Measurements from ENCODE around the gene FLOT1.

Gene FLOT1

DNA sequence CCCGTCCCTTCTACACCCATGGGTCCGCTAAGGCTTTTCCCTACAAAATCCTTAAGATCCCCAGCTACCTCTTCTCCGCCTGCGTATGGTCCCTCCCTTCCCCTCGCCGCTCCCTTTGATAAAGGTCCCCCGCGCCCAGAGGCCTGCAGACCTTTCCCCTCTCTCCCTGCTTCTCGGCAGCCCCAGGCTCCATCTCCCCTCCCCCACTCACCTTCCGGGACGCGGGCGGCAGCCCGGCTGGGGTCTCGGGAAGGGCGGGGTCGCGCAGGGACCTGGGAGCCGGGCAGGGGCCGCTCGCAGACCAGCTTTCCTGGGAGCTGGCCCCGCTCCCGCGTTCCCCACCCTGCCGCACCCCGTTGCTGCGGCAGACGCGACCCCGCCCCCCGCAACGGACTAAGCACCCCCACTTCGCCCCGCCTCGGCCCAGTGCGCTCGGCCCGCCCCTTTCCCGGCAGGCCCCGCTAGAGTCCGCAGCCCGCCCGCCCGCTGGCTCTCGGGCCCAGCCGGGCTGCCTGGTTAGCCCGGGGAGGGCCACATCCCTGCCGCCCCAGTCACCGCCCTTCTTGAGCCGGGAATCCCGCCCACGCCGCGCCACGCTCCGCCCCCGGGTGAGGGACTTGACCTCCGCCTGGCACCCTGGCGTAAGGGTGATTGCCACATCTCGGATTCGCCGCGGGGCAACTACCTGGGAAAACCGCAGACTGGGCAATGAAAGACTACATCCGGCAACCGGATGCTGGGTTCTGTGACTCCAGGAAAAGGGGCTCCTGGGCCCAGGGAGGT is at the start of gene FLOT1:
FLOT1 (minus strand) TSS at position 372 of the 783 bp plus-strand sequence. CDS start 498 bp downstream, outside the sequence.
- DNase-seq, result peak; percentile 58

GRCh38 chr6:30790724-30791383 is 48.4 kb upstream of the FLOT1 start:
- DNase-seq, result no peak

GRCh38 chr6:30789606-30790005 is 47.1 kb upstream of the FLOT1 start:
- DNase-seq, result no peak

- no peak for DNase-seq
Observed at GRCh38 chr6:30787954-30788353, 45.5 kb upstream of the FLOT1 start.

DNA sequence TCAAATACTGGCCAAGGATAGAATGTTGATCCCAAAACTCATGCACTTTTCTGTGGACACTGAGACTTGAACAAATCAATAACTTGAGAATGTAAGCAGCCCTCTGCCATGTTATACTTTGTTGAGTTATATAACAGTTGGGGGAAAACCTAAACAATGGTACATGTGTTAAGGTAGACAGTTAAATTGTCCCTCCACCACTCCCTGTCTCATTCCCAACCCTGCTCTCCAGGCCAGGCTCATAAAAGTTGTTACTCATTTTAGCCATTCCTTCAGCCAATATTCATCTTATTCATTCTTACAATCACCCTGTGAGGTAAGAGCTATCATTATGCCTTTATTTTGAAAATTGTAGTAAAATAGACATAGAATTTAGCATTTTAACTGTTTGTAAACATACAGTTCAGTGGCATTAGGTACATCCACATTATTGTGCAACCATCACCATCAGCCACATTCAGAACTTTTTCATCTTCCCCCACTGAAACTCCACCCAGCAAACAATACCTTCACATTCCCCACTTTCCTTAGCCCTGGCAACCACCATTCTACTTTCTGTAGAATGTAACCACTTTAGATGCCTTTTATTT is 40.0 kb upstream of the FLOT1 start:
- DNase-seq, result no peak

- peak; percentile 47 for DNase-seq
Observed at GRCh38 chr6:30781743-30782424, 39.4 kb upstream of the FLOT1 start.

GRCh38 chr6:30781395-30781742 is 38.9 kb upstream of the FLOT1 start:
- DNase-seq, result no peak

- no peak for DNase-seq
Observed at GRCh38 chr6:30780642-30780920, 38.1 kb upstream of the FLOT1 start.

DNA sequence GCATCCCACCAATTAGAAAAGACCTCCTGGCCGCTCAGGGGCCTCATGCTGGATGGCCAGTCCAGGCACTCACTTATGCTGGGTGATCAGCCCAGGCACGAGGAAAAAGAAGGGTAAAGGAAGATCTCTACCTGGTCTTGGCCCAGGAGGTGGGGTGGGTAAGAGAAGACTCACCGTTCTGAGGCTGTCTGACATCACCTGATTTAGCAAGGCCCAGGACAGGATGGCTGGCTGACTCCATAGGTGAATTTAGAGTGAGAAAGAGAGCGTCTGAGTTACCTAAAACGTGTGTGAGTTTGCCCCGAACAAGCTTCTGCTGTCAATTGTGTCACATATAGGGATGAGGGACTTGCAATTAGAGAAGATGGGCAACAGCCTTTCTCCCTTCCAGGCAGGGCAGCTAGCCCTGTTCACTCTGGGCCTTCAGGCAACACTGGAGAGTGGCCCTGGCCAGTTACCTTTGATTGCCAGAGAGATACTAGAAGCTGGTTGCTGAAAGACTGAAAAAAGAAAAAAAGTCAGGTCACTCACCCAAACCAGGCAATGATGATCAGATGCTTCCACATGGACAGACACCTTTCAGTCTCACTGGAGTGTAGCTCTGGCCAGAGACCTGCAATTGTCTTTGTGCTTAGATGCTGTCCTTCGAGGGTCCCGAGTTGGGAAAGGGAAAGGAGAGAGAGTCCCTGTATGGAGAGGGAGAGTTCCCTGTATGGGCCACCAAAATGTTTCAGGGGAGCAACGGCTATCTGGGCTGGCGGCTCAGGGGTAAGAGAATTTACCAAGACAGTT is 37.6 kb upstream of the FLOT1 start:
- no peak for DNase-seq

DNA sequence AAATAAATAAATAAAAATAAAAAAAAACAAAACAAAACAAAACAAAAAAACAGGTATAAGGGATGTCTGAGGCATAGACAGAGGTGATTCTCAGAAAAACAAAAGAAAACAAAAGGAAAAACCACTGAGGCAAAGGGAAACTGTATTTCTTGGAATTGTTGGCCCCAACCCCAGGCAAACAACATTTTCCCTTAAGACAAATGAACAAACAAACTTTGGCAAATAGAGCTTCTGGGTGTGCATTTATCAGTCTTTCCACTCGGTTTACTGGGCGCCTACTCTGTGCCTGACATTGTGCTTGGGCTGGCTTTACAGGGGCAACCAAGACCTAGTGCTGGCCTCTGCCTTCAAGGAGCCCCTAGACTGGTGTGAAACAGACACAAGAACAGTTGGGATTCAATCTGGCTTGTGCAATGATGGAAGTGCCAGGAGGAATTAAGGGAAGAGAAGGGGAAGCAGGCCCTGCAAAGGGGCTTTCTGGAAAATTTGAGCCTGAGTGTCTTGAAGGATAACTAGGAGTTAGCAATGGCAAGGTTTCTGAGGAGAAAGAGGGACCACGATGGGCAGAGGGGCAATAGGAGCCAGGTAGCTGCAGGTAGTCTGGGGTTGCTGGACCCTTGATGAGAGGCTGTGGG is 35.6 kb upstream of the FLOT1 start:
- DNase-seq, result no peak

GRCh38 chr6:30777155-30777485 is 34.6 kb upstream of the FLOT1 start:
- DNase-seq, result no peak

GRCh38 chr6:30776390-30777154 is 34.1 kb upstream of the FLOT1 start:
- no peak for DNase-seq

GRCh38 chr6:30775104-30775503 is 32.6 kb upstream of the FLOT1 start:
- no peak for DNase-seq

DNA sequence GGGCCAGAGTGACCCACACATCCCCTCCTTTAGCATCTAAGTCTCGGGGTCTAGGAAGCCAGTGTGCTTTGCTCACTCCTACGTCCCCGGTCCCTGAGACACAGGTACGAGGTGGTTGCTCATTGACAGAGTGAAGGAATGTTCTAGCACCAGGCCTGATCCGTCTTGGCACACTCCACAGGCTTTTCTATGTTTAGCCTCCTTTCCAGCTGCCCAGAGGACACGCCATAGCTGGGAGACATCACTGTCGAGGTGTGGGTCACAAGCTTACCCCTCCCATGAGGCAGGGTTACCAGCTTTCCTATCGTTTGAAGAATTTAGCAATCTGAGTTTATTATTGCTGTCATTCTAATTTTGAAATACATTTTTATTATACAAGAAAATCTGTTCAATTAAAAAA is 32.2 kb upstream of the FLOT1 start:
- no peak for DNase-seq

DNA sequence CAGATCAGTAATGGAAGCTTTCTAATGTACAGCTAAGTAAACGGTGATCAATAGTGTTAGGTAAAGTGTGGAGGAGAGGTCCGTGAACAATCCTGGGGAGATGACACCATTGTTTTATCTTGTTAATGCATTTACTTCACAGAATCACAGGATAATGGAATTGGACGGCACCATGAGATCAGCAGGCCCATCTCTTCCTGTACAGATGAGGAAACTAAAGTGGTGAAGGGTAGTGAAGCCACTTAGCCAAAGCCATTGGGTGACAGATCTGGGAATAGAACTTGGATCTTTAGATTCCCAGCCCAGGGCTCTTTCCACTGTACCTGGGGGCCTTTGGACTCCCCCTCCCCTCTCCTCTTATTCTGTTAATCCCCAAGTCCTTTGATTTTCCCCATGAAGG is 28.1 kb upstream of the FLOT1 start:
- no peak for DNase-seq

DNA sequence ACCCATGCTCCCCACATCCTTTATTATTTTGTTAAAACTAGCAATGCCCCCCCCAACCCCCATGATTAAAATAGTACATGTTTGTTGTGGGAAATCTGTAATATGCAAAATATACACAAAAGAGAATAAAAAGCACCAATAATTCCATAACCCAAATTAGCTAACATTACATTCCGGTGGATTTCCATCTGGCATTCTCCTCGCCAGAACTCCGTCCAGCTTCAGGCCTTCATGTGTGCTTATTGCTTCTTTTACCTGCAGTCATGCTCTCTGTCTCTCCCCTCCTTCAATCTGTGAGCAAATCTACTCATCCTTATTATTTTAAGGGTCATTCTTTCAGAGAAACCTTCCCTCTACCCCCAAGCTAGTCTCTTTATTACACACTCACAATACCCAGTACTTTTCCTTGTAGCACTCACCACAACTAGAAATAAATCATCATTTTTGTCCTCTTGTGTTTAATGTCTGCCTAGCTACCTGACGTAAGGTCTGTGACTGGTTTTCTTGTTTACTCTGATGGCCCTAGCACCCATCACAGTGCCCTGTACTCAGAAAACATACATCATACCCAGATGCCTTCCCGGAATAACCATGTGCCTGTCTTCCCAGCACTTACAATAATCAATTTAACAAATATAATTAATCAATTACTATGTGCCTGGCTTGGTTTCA is 27.5 kb upstream of the FLOT1 start:
- no peak for DNase-seq

- DNase-seq, result no peak
Observed at GRCh38 chr6:30769088-30769852, 26.8 kb upstream of the FLOT1 start.

GRCh38 chr6:30768634-30769087 is 26.2 kb upstream of the FLOT1 start:
- no peak for DNase-seq

GRCh38 chr6:30767944-30768301 is 25.4 kb upstream of the FLOT1 start:
- DNase-seq, result no peak

DNA sequence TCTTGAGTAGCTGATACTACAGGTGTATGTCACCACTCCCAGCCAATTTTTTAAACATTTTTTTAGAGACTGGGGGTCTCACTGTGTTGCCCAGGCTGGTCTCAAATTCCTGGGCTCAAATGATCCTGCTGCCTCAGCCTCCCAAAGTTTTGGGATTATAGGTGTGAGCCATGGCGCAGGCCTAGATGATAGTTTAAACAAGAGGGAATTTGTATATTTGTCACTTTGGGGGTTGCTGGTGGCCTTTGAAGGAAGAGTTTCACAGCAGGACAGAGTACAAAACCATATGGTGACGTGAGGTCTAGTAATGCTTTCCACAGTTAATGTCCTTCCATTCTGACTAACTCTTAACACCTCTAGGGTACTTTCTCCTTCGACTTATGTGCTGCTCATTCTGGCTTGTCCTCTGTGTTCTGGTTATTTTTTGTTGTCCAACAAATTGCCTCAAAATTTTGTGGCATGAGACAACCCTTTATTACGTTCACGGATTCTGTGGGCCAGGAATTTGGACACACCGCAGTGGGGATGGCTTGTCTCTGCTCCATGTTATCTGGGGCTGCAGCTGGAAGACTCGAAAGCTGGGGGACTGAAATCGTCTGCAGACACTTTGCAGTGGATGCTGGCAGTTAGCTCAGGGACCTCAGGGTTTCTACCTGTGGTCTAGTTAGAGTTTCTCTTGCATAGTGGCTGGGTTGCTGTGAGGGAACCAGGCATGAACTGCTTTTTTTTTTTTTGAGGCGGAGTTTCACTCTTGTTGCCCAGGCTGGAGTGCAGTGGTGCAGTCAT is 24.9 kb upstream of the FLOT1 start:
- DNase-seq, result no peak
